Lower leg skin (tissue), 4 donors: ENCODE results near the gene ZFY. TPM values are rescaled to one million over a fixed set of nuclear protein-coding genes. Genes with fewer than 3 reads are reported as not detected.

Source experiments
- DNase-seq, 2 donors: peaks; one replicate each; pipeline ENCODE4 v3.0.0-alpha.2; 2019; ENCODE audit warnings: low spot score in 2 of 2
- H3K4me3 ChIP-seq: fragments of 200-600 bp; sonication (generic); 2 replicates; pipeline ENCODE4 v1.5.1; 2017; ENCODE audit warnings: mild to moderate bottlenecking, low read depth; ENCODE audit not compliant: poor library complexity, severe bottlenecking
- CTCF ChIP-seq, 3 donors: fragments of 450-650 bp; IDR thresholded peaks; one replicate each; pipeline ENCODE4 v1.5.1; 2016; ENCODE audit warnings: antibody characterized with exemption in 3 of 3, mild to moderate bottlenecking in 3 of 3, moderate library complexity in 2 of 3
- POLR2A ChIP-seq, 2 donors: fragments of 450-650 bp; IDR thresholded peaks; one replicate each; pipeline ENCODE4 v1.6.1; 2016 to 2017; ENCODE audit warnings: antibody characterized with exemption in 2 of 2, mild to moderate bottlenecking in 1 of 2, moderate library complexity in 1 of 2
- WGBS, 2 donors: methylation state at CpG; one replicate each; pipeline ENCODE4 v1.1.5; 2018; 5-methylcytosine and 5-hydroxymethylcytosine counted together
- intact Hi-C: fragments of 100-400 bp; cut with DNase I; formaldehyde crosslinking; loops from one replicate; pipeline ENCODE4 v1.15.0; 2023; ENCODE audit warnings: low total_unique reads
- total RNA-seq, 4 donors: library from RNA; depleted of rRNA; stranded (reverse); fragments of >200 nt; gene quantifications; one replicate each; pipeline ENCODE4 v1.1.0, GENCODE V29; 2016

ZFY gene
- total RNA-seq, 4 donors from 2014 or later = 17.3 to 18.6 TPM; not detected in 2

- TF ChIP-seq POLR2A (IDR thresholded peaks at IDR 0.05) (no peak), CTCF (IDR thresholded peaks at IDR 0.05) (no peak)
- no peak for DNase-seq
- 2% methylated on average over 6 of the region's 6 CpGs; no CpG with 5 or more reads in 1 of the 2 donors for WGBS, 2 donors
- intact Hi-C loops = no loop called here
- H3K4me3 ChIP-seq = no peak overlapping the region
These were observed 1.2 kb downstream of the ZFY start for GRCh38 chrY:2936436-2936750.

GRCh38 chrY:2937149-2937548 is 2.0 kb downstream of the ZFY start:
- no peak for TF ChIP-seq CTCF (IDR thresholded peaks at IDR 0.05)
- TF ChIP-seq POLR2A (IDR thresholded peaks at IDR 0.05) = no peak
- 71% methylated on average over 19 of the region's 19 CpGs; no CpG with 5 or more reads in 1 of the 2 donors for WGBS, 2 donors
- DNase-seq = no peak
- no peak overlapping the region for H3K4me3 ChIP-seq
- intact Hi-C loops = no loop called here

GRCh38 chrY:2949590-2950252 is 14.5 kb downstream of the ZFY start:
- no peak for DNase-seq
- TF ChIP-seq CTCF (IDR thresholded peaks at IDR 0.05) (no peak), POLR2A (IDR thresholded peaks at IDR 0.05) (no peak)
- WGBS, 2 donors = 95% methylated on average over 7 of the region's 7 CpGs; no CpG with 5 or more reads in 1 of the 2 donors
- no peak overlapping the region for H3K4me3 ChIP-seq
- intact Hi-C loops = no loop called here

- no peak overlapping the region for H3K4me3 ChIP-seq
- TF ChIP-seq POLR2A (IDR thresholded peaks at IDR 0.05) (no peak), CTCF (IDR thresholded peaks at IDR 0.05) (no peak)
- 96% methylated on average over 2 of the region's 2 CpGs; no CpG with 5 or more reads in 1 of the 2 donors for WGBS, 2 donors
- no peak for DNase-seq
- intact Hi-C loops = no loop called here
These were observed 15.5 kb downstream of the ZFY start for GRCh38 chrY:2950655-2951054.

- TF ChIP-seq CTCF (IDR thresholded peaks at IDR 0.05) (no peak), POLR2A (IDR thresholded peaks at IDR 0.05) (no peak)
- no peak overlapping the region for H3K4me3 ChIP-seq
- intact Hi-C loops = no loop called here
- no peak for DNase-seq
These were observed 17.7 kb downstream of the ZFY start for GRCh38 chrY:2952912-2953311.

- DNase-seq = no peak
- intact Hi-C loops = no loop called here
- 95% methylated on average over 2 of the region's 2 CpGs; no CpG with 5 or more reads in 1 of the 2 donors for WGBS, 2 donors
- TF ChIP-seq POLR2A (IDR thresholded peaks at IDR 0.05) = no peak
- TF ChIP-seq CTCF (IDR thresholded peaks at IDR 0.05) = no peak
- H3K4me3 ChIP-seq = no peak overlapping the region
These were observed 19.6 kb downstream of the ZFY start for GRCh38 chrY:2954735-2955134.
